K562 (cell line): ENCODE results near the gene EPC2. TPM values are rescaled to one million over a fixed set of nuclear protein-coding genes. Genes with fewer than 3 reads are reported as not detected.
A peak's percentile ranks its signal among the peaks of the same experiment; 100 is the strongest.

Experiments
- C11orf30 ChIP-seq: fragments of 450-650 bp; IDR thresholded peaks from 2 replicates; pipeline ENCODE4 v1.6.1; 2016; ENCODE audit warnings: low read depth, mild to moderate bottlenecking
- E2F1 ChIP-seq: sonication (generic); formaldehyde crosslinking; IDR thresholded peaks from 2 replicates; pipeline ENCODE4 v1.8.1; 2023; ENCODE audit warnings: mild to moderate bottlenecking, missing genetic modification reagents, moderate library complexity
- ESRRB ChIP-seq: fragments of 250-450 bp; sonication (Bioruptor Pico); IDR thresholded peaks from 2 replicates; pipeline ENCODE4 v1.5.0; 2020; ENCODE audit warnings: mild to moderate bottlenecking, moderate library complexity, borderline replicate concordance
- FOXA3 ChIP-seq, 2 experiments: fragments of 450-650 bp in 1 of 2; sonication (generic) in 1 of 2; formaldehyde crosslinking; IDR thresholded peaks in 1 of 2; conservative IDR thresholded peaks in 1 of 2; 2 replicates each; pipeline versions ENCODE4 v1.4.0 to v1.8.0; 2020 to 2022; ENCODE audit warnings: mild to moderate bottlenecking in 2 of 2, missing genetic modification reagents in 1 of 2
- FOXJ2 ChIP-seq: fragments of 200-800 bp; sonication (Bioruptor generic); IDR thresholded peaks from 2 replicates; pipeline ENCODE4 v1.6.1; 2016; ENCODE audit warnings: missing genetic modification characterization, missing compliant biosample characterization
- FOXP1 ChIP-seq: sonication (generic); formaldehyde crosslinking; IDR thresholded peaks from 2 replicates; pipeline ENCODE4 v1.8.0; 2022; ENCODE audit warnings: mild to moderate bottlenecking, missing genetic modification reagents
- ILF3 ChIP-seq: fragments of 450-650 bp; IDR thresholded peaks from 2 replicates; pipeline ENCODE4 v1.6.1; 2018; ENCODE audit warnings: antibody characterized with exemption, mild to moderate bottlenecking, moderate library complexity, borderline replicate concordance
- IRF2 ChIP-seq: sonication (generic); formaldehyde crosslinking; IDR thresholded peaks from 2 replicates; pipeline ENCODE4 v1.8.1; 2022; ENCODE audit warnings: mild to moderate bottlenecking, missing genetic modification reagents
- IRF9 ChIP-seq: fragments of 450-650 bp; IDR thresholded peaks from 2 replicates; pipeline ENCODE4 v1.6.1; 2016; ENCODE audit warnings: missing biosample characterization, missing genetic modification characterization
- NKRF ChIP-seq: fragments of 450-650 bp; IDR thresholded peaks from 2 replicates; pipeline ENCODE4 v1.6.1; 2016; ENCODE audit warnings: borderline replicate concordance
- SOX6 ChIP-seq: fragments of 450-650 bp; IDR thresholded peaks from 2 replicates; pipeline ENCODE4 v1.6.1; 2014; ENCODE audit warnings: mild to moderate bottlenecking
- USF1 ChIP-seq: sonication (generic); formaldehyde crosslinking; IDR thresholded peaks from 2 replicates; pipeline ENCODE4 v1.9.0; 2022; ENCODE audit warnings: mild to moderate bottlenecking, missing genetic modification reagents
- ZC3H4 ChIP-seq: sonication (generic); formaldehyde crosslinking; IDR thresholded peaks from 2 replicates; pipeline ENCODE4 v1.9.0; 2021; ENCODE audit warnings: missing genetic modification reagents, borderline replicate concordance
- ZFX ChIP-seq: sonication (generic); formaldehyde crosslinking; IDR thresholded peaks from 2 replicates; pipeline ENCODE4 v1.8.0; 2022; ENCODE audit warnings: mild to moderate bottlenecking, missing genetic modification reagents, moderate library complexity
- ZKSCAN8 ChIP-seq: fragments of 200-800 bp; sonication (Bioruptor generic); IDR thresholded peaks from 2 replicates; pipeline ENCODE4 v1.6.1; 2016; ENCODE audit warnings: missing genetic modification characterization, missing compliant biosample characterization
- ZNF766 ChIP-seq: fragments of 200-800 bp; sonication (Bioruptor generic); conservative IDR thresholded peaks from 2 replicates; pipeline ENCODE4 v1.6.1; 2016; ENCODE audit warnings: missing genetic modification characterization, missing compliant biosample characterization
- polyA plus RNA-seq, 8 experiments: library from polyadenylated mRNA; depleted of rRNA in 4 of 8; stranded (reverse) in 5 of 8; unstranded in 3 of 8; fragments of >200 nt; fragmentation: Nextera tagmentation in 2 of 8; fragmentation: Illumina TruSeq in 1 of 8; extraction: Ambion mirVana in 2 of 8; extraction: Trizol in 1 of 8; gene quantifications; 2 replicates each; pipeline versions ENCODE4 v1.2.1 to v1.2.3, GENCODE V29; 2011 to 2014; ENCODE audit warnings: inconsistent platforms in 1 of 8, missing spikeins in 1 of 8
- total RNA-seq, 7 experiments: library from RNA; depleted of rRNA in 6 of 7; stranded (reverse); fragments of >200 nt in 6 of 7; fragmentation: Illumina TruSeq in 2 of 7; extraction: Trizol in 2 of 7; gene quantifications; 2 replicates each; pipeline versions ENCODE4 v1.2.1 to v1.2.3, GENCODE V29; 2011 to 2021; ENCODE audit warnings: low replicate concordance in 1 of 7

EPC2 gene
- total and polyA plus RNA-seq, 9 of the 15 experiments (the other 6 are each of a cell fraction or from before 2014, with no cell fraction given): 7.0 to 35.8 (median 29.1) TPM

- 0 out of 2 replicates have a peak, but pooled peaks have one; percentile 18 for TF ChIP-seq SOX6
- TF ChIP-seq ZKSCAN8: peak; percentile 67; the same call in 1 of the 2 replicates
- 0 out of 4 replicates have a peak, but pooled peaks of 1 of the 2 experiments have one; percentile 50 for TF ChIP-seq FOXA3 (CRISPR knock-in tag; conservative IDR thresholded peaks at IDR 0.05 in 1 of 2, IDR thresholded peaks at IDR 0.05 in 1 of 2)
- TF ChIP-seq ILF3: no peak
- TF ChIP-seq NKRF: peak; percentile 42; the same call in 1 of the 2 replicates
- peak; percentile 67; the same call in 1 of the 2 replicates for TF ChIP-seq FOXJ2
- peak; percentile 82; the same call in 1 of the 2 replicates for TF ChIP-seq FOXP1 (CRISPR knock-in tag)
- no peak for TF ChIP-seq ESRRB (CRISPR knock-in tag)
- peak; percentile 18; the same call in 1 of the 2 replicates for TF ChIP-seq E2F1
- TF ChIP-seq ZC3H4: no peak
- TF ChIP-seq USF1: peak; percentile 75
- no peak for TF ChIP-seq IRF2 (CRISPR knock-in tag)
- TF ChIP-seq ZNF766 (CRISPR knock-in tag): 0 out of 2 replicates have a peak, but pooled peaks have one; percentile 38
- peak; percentile 62; the same call in 1 of the 2 replicates for TF ChIP-seq C11orf30
- peak; percentile 61 for TF ChIP-seq IRF9 (tag)
- TF ChIP-seq ZFX (CRISPR knock-in tag): peak; percentile 57; the same call in 1 of the 2 replicates
Measured at GRCh38 chr2:148614322-148615049, 30.1 kb upstream of the EPC2 start (continued).
